ENCODE measurements around the gene LGR4.

Gene LGR4

GRCh38 chr11:27485930-27486773 is 13.6 kb upstream of the LGR4 start:
- peak; percentile 77 for DNase-seq

- no peak for DNase-seq
These were observed 10.2 kb upstream of the LGR4 start for GRCh38 chr11:27482793-27483192.

DNA sequence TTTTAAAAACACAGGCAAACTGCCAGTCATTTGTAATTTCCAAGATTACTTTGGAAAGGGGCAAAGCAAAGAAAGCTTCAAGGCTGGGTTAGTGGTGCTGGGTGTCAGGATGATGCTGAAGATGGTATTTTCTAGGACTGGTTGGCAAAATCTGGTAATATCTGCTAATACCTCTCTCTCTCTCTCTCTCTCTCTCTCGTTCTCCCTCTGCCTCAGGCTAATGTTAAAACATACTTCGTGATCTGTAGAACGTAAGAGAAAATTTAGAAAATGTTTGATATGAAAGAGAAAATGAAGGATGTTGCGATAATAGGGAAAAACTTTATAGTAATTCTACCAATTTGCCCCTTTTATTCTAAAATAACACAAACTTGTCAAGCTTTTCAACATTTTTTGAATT is 9.4 kb upstream of the LGR4 start:
- no peak for DNase-seq

DNA sequence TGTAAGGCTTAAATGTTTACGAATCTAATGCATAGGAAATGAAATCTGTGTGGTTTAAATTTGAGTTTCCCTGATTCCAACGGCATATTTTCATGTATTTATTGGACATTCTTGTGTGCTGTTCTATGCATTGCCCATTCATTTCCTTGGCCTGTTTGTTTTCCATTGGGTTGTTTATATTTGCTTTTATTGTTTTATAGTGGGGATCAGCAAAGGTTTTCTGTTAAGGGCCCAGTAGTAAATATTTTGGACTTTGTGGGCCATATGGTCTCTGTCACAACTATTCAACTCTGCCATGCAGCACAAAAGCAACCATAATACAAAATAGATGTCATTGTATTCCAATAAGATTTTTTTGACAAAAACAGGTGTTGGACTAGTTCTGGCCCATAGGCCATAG is 5.2 kb upstream of the LGR4 start:
- DNase-seq = no peak

DNA sequence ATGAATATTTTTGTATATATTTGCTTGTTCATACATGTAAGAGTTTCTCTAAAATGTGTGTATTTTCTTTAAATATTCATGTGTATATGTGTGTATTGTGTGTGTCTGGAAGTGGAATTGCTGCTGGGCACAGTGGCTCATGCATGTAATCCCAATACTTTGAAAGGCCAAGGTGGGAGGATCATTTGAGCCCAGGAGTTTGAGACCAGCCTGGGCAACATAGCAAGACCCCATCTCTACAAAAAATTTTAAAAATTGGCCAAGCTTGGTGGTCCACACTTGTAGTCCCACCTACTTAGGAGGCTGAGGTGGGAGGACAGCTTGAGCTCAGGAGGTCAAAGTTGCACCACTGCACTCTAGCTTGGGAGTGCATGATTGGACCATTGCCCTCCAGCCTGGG is 4.7 kb upstream of the LGR4 start:
- DNase-seq = no peak

DNA sequence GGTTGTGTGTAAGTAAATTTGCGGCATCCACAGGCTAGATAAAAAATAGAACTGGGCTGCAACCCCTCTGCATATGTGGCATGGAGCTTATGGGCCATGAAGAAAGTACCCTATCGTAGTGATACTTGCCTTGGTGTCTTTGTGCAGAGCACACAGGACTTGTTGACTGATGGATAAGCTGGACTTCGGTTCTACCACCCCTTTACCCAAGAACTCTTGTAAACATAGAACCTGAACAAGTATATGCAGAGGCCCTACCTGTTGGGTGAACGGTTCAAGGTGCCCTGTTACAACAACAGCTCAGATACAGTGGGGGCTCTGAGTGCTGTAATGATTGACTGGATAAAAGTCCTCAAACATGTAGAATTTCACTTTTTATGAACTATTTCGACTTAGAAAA is 3.0 kb upstream of the LGR4 start:
- DNase-seq = no peak

DNA sequence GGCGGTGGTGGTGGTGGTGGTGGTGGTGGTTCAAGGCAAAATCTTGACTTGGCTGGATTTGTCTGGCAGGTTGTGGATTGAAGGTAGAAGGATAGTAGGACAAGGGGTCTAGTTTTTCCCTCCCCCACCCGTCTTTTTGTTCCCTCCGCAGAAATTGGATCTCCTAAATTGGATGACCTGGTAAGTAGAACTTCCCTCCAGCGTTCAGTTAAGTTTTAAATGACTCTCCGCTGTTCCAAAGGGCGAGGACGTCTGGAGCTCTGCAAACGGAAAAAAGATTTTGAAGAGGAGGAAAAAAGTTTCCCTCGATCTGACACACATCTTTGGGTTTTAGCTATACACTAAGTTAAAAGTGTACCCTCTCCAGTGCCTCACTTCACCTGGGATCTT is 422 bp upstream of the LGR4 start:
- no peak for DNase-seq

GRCh38 chr11:27471589-27472397 is 797 bp downstream of the LGR4 start:
- peak; percentile 36 for DNase-seq

DNA sequence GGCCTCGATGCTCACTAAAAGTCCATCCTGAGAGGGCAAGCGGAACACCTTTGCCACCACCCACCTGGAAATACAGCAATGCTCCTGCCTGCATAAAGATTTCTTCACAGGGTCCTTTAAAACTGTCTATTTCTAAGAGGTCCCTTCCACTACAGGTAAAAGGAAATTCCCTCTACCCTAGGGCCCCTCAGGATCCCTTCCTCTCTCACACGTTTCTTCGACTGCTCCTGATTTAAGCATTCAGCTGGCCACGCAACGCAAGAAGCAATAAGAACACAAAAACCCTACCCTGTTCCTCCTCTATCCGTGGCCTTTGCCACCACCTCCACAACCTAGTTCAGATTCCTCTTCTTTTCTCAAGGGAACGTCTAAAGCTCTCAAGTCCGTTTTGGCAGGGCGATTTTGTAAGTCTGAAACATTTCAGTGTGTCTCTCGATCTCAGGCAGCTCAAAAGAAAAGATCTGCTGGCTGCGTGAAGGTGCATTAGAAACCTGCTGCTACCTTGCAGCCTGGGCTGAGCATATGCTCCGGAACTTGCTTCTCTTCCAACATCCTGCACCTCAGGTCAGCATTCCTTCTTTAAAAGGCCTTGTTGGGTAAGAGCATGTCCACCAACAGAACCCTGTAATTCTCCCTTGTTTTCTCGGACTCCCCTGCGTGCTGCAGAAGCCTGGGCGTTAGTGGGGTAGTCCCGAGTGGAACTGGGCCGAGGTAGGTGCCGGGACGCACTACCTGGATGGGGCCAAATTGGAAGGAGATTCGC is 1.6 kb downstream of the LGR4 start:
- peak; percentile 65 for DNase-seq

GRCh38 chr11:27470166-27470565 is 2.4 kb downstream of the LGR4 start:
- no peak for DNase-seq

DNA sequence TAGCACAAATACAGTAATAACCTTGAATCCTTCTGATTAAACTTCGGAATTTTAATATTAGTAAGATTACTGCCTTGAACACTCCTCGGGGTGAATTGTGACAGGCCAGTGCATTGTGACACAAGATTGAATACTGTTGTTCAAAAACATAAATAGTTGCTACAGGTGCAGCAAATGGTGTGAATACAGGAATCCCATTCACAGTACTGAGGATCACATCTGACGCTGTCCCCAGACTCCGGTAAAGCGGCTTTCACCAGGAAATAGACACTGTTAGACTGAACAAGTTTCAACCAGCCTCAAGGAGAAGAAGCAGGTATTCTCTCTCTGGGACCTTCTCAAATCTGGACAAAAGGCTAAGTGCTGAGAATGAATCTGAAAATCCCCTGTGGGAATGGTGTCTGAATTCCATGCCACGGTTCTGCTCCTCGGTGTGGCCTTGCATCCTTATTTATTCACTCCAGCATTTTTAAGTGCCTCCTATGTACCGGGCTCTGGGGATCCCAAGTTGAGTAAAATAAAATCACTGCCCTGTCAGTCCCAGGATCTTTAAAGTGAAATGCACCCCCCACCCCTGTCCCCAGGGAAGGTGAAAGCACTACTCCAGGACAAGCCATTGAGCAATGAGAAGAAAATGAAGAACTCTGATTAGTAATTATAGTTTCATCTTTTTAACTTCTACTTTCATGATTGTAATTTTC is 3.4 kb downstream of the LGR4 start:
- DNase-seq = no peak

DNA sequence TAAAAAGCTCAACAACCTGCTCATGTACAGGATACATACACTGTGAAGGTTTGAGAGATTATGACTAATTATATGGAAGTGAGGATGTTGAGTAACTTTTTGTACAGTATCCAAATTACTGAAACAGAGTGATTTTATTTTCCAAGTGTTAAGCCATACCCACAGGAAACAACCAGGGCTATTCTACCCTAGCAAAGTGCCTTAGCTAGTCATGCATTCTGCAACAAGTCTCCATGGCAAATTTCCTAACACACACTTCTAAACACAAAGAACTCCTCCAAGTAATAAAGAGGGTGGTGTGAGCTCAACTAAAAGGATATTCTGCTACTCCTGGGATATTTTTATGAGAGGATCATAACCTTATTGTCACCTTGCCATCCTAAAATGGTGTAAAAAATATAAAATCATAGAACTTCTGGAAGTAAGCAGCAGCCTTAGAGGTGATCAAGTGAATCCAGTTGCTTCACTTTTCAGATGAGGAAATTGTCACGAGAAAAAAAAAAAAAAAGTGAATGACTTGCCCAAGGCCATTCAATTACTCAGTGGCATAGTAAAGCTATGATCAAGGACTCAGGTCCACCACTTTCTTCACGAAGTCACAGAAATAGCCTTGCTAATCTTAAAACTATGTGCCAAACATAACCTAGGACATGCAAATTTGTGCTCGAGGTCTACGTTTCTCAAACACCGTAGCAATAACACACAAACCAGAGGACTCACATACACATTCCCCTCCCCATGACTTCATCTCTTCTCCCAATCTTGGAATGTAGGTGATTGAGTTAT is 4.2 kb downstream of the LGR4 start:
- peak; percentile 33 for DNase-seq

- no peak for DNase-seq
These were observed 5.2 kb downstream of the LGR4 start for GRCh38 chr11:27467181-27467913.

DNA sequence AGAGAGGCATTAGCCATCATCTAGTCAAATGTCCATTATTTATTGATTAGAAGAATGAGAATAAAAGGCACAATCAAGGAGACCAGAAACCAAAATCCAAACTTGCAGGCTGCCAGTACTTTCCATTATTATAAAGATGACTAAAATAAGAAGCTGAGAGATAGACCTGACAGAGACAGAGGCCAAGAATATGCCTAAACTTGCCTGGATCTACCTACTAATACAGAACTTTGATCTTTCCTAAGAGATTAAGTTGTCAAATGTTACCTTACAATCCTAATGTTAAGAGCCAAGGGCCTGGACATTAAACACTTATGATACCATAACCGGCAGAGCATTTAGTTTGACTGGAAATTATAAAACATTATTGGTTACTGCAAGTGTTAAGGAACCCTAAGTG is 6.2 kb downstream of the LGR4 start:
- DNase-seq = no peak

DNA sequence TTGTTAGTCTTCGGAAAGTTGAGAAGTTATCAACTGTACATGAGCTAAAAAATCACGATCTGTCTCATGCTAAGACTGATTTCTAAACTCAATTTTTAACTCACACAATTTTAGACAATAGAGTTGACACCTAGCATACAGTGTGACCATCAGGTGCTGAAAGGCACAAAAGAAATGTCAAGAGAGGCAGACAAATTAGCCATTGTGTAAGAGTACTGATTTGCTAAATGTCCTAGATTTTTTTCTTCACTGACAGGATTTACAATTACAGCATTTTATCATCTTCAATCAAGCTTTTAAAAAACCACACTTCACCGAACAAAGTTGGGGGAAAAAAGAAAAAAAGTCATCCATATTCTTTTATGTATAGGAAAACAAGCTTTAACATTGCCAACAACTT is 7.0 kb downstream of the LGR4 start:
- no peak for DNase-seq

DNA sequence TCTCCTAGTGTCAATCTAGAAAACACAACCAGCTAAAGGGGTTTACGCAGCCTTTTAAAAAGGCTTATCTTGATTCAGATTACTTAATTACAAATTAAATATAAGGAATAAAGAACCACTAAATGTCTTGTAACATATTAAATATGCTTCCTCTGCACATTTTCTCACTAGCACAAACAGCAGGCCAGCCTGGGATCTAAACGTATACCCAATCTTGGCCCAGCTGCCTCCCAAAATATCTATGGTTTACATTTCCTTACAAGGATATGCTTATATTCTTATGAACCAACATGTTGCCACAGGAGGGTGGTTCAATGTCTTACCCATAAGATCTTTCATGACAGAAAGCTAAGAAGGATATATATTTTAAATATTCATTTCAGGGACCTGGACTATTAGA is 7.7 kb downstream of the LGR4 start:
- no peak for DNase-seq

DNA sequence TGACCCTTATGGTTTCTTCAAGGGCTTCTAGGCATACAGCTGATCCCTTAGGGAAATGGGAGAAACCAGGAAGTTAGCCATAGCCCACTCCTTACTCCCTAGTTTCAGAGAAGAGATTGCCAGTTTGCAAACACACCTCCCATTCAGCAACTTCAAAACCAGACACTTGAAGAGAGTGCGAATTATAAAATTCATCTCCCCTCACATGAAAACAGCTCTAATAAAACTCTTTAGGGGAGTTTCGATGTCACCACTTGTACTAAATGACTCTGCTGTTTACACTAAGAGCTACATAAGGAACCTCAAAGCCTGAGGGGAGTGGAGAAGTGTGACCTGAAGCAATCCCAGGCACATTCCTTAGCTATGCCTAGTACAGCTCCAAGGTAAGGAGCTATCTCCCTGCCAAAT is 8.3 kb downstream of the LGR4 start:
- peak; percentile 77 for DNase-seq

DNA sequence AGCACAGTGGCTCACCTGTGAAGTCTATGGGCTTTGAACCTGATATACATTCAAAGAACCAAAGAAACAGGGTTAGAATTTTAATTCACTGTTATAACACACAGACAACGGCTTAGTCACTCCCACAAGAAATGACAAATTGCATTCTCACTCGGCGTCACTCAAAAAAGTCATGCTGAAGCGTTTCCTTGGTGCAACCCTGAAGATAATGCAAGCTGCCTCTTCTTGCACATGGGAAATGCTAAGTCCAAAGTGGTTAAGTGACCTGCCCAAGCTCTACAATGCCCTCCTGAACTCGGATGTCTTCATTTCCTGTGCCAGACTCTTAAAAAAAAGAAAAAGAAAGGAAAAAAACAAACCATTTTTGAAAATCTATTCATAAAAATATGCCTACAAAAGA is 10.0 kb downstream of the LGR4 start:
- no peak for DNase-seq

DNA sequence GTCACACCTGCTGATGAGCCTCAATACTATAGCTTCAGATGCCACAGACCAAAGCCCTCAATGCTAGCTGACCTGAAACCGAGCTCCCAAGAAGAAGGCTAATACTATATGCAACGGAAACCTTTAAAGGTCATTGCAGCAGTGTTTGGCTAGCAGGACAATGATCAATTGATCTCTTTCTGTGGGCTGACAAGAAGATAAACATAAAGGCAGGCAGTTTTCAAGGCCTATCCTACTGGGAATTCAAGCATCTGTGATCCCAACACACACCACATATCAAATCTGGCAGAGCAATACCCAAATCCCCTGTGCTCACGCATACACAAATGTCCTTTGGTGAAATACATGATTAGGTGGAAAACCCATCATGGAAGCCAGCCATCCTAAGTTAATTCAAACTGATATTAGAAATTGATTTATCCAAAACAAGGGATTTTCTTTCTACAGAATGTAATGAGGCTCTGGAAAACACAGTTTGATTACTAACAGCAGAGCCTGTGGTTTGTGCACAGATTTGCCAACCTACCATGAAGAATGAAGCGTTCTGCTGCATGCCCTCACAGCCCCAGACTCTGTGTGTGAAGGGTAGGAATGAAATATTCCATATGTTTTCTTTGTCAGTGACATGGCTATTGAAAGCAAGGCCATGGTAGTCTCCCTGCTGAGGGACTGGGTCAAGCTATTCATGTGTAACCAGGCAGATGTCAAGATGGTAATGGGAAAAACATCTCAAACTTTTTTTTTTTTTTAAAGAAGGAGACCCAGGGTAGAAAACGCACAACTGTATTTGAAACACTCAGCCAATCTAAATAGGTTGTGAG is 12.2 kb downstream of the LGR4 start:
- DNase-seq = no peak

DNA sequence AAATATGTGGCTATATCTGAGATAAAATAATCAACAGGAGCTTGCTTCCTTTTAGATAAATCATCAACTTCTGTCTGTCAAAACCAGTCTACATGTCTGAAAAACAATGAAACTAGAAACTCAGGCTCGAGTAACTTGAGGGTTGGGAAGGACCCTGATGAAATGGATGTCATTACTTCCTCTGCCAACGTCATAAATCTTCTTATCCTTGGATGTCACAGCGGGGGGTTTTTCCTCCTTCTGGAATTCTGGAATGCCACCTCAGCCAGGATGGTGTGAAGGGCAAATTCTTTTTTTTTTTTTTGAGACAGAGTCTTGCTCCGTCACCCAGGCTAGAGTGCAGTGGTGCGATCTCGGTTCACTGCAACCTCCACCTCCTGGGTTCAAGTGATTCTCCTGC is 13.4 kb downstream of the LGR4 start:
- no peak for DNase-seq

All from DMS79 treated with DMSO at 0.1 percent for 48 hours (cell line).